Neural cell (in vitro differentiated cells): ENCODE measurements around the gene CCDC181.

Source experiments
- EP300 ChIP-seq: fragments of 450-650 bp; conservative IDR thresholded peaks from 2 replicates; pipeline ENCODE4 v1.6.1; 2014; ENCODE audit warnings: antibody characterized with exemption, mild to moderate bottlenecking, moderate library complexity; ENCODE audit not compliant: poor library complexity, severe bottlenecking
- EZH2 ChIP-seq: fragments of 200-600, 300-800 bp; shearing (Covaris generic), sonication (generic); IDR thresholded peaks from 2 replicates; pipeline ENCODE4 v1.6.1; 2014; ENCODE audit warnings: antibody characterized with exemption, low read length, borderline replicate concordance, mild to moderate bottlenecking; ENCODE audit not compliant: insufficient read depth, poor library complexity, severe bottlenecking
- MXI1 ChIP-seq: fragments of 450-650 bp; conservative IDR thresholded peaks from 2 replicates; pipeline ENCODE4 v1.6.1; 2014; ENCODE audit warnings: antibody characterized with exemption, mild to moderate bottlenecking; ENCODE audit not compliant: poor library complexity, severe bottlenecking
- POLR2AphosphoS5 ChIP-seq: IDR thresholded peaks from 2 replicates; pipeline ENCODE4 v1.6.1; 2012
- RAD21 ChIP-seq: fragments of 450-650 bp; conservative IDR thresholded peaks from 2 replicates; pipeline ENCODE4 v1.6.1; 2014; ENCODE audit warnings: antibody characterized with exemption, mild to moderate bottlenecking, moderate library complexity
- TAF1 ChIP-seq: IDR thresholded peaks from 2 replicates; pipeline ENCODE4 v1.6.1; 2012; ENCODE audit warnings: low read depth
- TF ChIP-seq, protein P1 (sequence below): fragments of 450-650 bp; IDR thresholded peaks from 2 replicates; pipeline ENCODE4 v1.5.1; 2014; ENCODE audit warnings: antibody characterized with exemption, mild to moderate bottlenecking, moderate library complexity; ENCODE audit not compliant: poor library complexity, severe bottlenecking

DNA sequence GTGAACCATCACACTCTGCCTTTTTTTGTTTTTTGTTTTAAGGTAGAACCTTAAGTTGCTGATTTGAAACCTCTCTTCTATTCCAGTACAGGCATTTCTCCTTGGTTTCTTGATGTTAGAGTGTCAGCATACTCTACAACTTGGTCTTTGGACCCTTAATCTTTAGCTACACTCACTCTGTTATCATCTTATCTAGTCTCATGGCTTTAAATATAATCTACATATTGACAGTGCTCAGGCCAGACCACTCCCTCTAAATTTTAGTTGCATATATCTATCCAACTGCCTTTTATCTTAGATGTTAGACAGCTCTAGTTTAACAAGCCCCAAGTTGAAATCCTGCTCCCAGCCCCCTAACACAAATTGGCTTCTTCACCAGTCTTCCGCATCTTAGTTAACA is 81.8 kb downstream of the CCDC181 start:
- TF ChIP-seq, protein P1, sequence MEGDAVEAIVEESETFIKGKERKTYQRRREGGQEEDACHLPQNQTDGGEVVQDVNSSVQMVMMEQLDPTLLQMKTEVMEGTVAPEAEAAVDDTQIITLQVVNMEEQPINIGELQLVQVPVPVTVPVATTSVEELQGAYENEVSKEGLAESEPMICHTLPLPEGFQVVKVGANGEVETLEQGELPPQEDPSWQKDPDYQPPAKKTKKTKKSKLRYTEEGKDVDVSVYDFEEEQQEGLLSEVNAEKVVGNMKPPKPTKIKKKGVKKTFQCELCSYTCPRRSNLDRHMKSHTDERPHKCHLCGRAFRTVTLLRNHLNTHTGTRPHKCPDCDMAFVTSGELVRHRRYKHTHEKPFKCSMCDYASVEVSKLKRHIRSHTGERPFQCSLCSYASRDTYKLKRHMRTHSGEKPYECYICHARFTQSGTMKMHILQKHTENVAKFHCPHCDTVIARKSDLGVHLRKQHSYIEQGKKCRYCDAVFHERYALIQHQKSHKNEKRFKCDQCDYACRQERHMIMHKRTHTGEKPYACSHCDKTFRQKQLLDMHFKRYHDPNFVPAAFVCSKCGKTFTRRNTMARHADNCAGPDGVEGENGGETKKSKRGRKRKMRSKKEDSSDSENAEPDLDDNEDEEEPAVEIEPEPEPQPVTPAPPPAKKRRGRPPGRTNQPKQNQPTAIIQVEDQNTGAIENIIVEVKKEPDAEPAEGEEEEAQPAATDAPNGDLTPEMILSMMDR, result no peak
- TF ChIP-seq POLR2AphosphoS5, result no peak
- TF ChIP-seq EP300, result no peak
- no peak for TF ChIP-seq EZH2
- TF ChIP-seq RAD21, result no peak
- TF ChIP-seq MXI1, result no peak
- no peak for TF ChIP-seq TAF1
